HG03095 (cell line): Measurements from ENCODE around the gene PIWIL4.
A peak's percentile ranks its signal among the peaks of the same experiment; 100 is the strongest.
"Not testable (repeated sequence)": the region's sequence is repeated elsewhere in the genome, so short reads cannot be mapped to it uniquely, and the experiment has no call there.

Experiments used
- ATAC-seq: cut with Tn5 transposase; IDR thresholded peaks from one replicate; pipeline ENCODE4 v1.9.1; 2021; ENCODE audit warnings: moderate library complexity; ENCODE audit not compliant: unreplicated experiment

PIWIL4 gene

GRCh38 chr11:94546886-94547285 is 20.3 kb upstream of the PIWIL4 start:
- ATAC-seq, result no peak

GRCh38 chr11:94549146-94549545 is 18.0 kb upstream of the PIWIL4 start:
- no peak for ATAC-seq

- ATAC-seq, result no peak
Observed at GRCh38 chr11:94550513-94550912, 16.7 kb upstream of the PIWIL4 start.

GRCh38 chr11:94553938-94554337 is 13.2 kb upstream of the PIWIL4 start:
- ATAC-seq, result no peak

- not testable (repeated sequence) for ATAC-seq
Observed at GRCh38 chr11:94555752-94556329, 11.3 kb upstream of the PIWIL4 start.

GRCh38 chr11:94557421-94557820 is 9.7 kb upstream of the PIWIL4 start:
- ATAC-seq, result no peak

- no peak for ATAC-seq
Observed at GRCh38 chr11:94557992-94558391, 9.2 kb upstream of the PIWIL4 start.

GRCh38 chr11:94558468-94558867 is 8.7 kb upstream of the PIWIL4 start:
- ATAC-seq, result no peak

- no peak for ATAC-seq
Observed at GRCh38 chr11:94558932-94559331, 8.2 kb upstream of the PIWIL4 start.

GRCh38 chr11:94559361-94559760 is 7.8 kb upstream of the PIWIL4 start:
- ATAC-seq, result no peak

GRCh38 chr11:94560834-94561233 is 6.3 kb upstream of the PIWIL4 start:
- no peak for ATAC-seq

GRCh38 chr11:94563176-94563847 is 3.9 kb upstream of the PIWIL4 start:
- ATAC-seq, result no peak

GRCh38 chr11:94563848-94564467 is 3.2 kb upstream of the PIWIL4 start:
- no peak for ATAC-seq

GRCh38 chr11:94568200-94568599 is 1.0 kb downstream of the PIWIL4 start:
- no peak for ATAC-seq

- no peak for ATAC-seq
Observed at GRCh38 chr11:94568717-94569116, 1.5 kb downstream of the PIWIL4 start.

GRCh38 chr11:94572975-94573374 is 5.8 kb downstream of the PIWIL4 start:
- not testable (repeated sequence) for ATAC-seq

GRCh38 chr11:94574193-94574961 is 7.2 kb downstream of the PIWIL4 start:
- ATAC-seq, result no peak

GRCh38 chr11:94576306-94576705 is 9.1 kb downstream of the PIWIL4 start:
- no peak for ATAC-seq

GRCh38 chr11:94577841-94578240 is 10.7 kb downstream of the PIWIL4 start:
- no peak for ATAC-seq

- peak; percentile 60 for ATAC-seq
Observed at GRCh38 chr11:94581926-94582325, 14.8 kb downstream of the PIWIL4 start.

- ATAC-seq, result no peak
Observed at GRCh38 chr11:94583213-94583865, 16.2 kb downstream of the PIWIL4 start.
